Midbrain (tissue), 1 donor: ENCODE results near the gene SCIN.
"Not testable (repeated sequence)": the region's sequence is repeated elsewhere in the genome, so short reads cannot be mapped to it uniquely, and the experiment has no call there.

Source experiments
- DNase-seq: peaks from one replicate; lab custom pipeline; 2025; lab: John Stamatoyannopoulos, UW

The SCIN gene

DNA sequence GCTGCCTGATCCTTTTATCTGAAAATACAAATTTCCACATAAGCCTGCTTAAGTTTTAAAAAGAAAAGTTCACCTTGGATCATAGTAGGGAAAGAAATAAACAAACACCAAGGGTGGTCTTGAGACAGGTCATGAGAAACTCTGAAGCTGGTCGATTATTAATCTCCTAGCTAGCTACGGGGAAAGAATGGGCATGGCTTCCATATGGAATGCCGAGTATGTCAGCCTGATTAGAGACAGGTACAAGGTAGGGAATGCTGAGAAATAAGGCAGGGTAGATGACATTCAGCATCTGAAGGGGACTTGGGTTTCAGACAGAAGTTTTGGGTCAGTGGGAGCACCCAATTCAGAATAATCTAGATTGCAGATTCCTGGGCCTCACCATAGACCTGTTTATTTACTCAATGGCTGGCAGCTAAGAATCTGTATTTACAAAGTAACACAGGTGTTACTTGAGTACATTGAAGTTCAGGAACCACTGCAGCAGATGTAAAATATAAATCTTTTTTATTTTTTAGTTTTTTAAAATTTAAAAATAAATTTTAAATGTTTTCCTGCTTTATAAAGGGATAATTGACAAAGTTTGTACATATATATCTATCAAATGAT lies 49.0 kb downstream of the SCIN start:
- DNase-seq = no peak

DNA sequence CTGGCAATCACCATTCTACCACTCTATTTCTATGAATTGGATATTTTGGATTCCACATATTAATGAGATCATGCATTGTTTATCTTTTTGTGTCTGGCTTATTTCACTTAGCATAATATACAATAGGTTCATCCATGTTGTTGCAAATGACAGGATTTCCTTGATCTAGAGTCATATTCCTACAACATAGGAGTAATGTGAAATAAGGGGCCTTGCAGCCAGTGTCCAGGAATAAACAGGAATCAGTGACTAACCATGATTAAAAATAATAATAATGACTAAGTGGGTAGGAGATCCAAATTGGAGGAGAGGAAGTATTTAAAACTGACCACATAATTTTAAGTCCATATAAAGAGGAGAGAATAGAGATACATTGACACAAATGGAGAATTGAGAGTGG lies 49.9 kb downstream of the SCIN start:
- no peak for DNase-seq

DNA sequence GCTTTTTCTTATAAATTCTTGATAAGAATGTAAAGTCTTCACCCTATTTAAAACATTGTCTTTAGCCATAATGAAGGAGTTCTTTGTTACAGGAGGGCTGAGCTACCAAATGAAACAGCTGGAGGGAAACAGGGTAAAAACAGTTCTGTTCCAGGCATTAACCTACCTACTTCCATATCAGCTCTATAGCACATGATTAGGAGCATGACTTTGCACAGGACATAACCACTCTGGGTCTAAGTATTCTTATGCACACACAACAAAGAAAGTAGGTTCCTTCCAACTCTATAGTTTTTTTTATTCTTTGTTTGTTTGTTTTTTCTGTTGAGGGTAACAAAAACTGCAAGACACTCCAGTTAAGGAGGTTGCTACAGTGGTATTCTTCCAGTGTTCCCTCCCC lies 52.7 kb downstream of the SCIN start:
- DNase-seq = no peak

DNA sequence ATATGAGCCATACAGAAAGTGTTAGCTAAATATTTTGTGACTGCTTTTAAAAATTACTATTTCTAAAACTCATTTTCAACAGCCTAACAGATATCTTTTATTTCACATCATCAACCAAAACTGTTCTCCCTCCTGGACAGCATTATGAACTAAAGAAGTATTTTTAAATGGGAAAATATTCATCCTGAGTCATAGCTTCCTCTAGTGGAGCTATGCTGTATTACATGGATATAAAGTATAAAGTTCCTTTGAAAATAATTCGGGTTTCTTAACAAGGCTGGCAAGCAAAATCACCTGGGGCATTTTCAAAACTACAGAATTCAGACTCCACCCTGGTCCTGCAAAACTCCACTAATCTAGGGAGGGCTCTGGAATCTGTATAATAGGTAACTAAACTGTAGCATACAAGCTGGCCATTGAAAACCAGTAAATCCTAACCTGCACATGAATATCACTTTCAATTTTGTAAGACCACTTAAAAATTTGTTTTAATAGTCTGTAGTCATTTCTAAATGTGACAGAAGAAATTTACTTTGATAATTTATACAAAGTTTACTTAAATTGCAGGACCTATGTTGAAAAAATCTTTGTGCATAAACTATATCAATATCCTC lies 53.5 kb downstream of the SCIN start:
- DNase-seq = no peak

DNA sequence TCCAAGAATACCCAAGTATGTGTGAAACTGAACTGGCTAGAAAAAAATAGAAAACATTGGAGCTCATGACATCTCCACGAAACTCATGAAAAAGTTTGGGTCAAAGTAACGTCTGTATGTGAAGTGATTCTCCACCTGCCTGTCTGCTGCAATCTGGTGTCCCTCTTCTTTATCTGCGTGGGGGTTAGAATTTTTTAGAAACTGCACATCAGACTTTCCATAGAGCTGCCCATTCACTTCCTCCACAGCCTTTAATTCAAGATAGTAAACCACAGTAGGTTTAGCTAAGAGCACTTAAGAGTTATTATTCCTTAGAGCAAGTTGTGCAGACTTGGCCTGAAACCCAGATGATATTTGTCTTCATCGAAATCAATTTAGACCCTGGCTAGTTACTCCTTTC lies 55.3 kb downstream of the SCIN start:
- no peak for DNase-seq

DNA sequence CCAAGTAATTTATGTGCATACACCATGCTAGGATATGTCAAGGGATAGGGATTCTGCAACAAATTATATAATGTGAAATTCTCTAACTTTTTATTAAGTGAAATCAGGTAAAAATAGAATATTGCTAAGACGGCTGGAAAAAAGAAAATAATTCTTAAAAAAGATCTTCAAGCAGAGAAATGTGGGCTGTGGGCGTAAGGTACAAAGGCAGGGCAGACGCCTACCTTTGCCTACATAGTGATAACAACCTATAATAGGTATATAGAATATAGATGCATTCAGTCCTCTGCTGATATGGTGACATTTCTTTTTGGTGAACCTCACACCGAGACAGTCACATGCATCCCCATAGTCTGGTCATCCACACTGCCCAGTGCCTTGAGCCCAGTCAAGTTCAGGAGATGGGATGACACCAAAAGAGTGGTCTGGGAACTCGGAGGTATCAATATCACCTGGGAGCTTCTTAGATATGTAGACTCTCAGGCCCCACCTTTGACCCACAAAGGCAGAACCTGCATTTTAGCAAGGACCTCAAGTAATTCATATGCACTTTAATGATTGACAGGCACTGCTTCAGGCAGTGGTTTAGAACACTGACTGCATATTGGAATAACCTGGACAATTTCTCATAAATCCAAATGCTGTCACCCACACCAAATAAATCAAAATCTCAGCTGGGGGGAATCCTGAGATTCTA lies 59.4 kb downstream of the SCIN start:
- no peak for DNase-seq

DNA sequence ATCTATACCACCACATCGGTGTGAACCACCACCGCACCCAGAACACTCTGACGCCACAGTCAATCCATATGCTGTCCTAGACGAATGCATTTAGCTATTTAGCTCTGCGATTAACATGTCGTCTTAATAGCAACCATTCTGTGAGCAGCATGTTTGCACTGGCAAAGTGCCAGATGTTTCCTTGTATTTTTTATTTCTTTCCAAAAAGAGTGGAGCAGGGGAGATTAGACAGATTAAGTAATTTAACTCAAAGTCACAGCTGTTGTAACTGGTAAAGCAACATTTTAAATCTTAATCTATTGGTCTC lies 59.9 kb downstream of the SCIN start:
- DNase-seq = no peak

DNA sequence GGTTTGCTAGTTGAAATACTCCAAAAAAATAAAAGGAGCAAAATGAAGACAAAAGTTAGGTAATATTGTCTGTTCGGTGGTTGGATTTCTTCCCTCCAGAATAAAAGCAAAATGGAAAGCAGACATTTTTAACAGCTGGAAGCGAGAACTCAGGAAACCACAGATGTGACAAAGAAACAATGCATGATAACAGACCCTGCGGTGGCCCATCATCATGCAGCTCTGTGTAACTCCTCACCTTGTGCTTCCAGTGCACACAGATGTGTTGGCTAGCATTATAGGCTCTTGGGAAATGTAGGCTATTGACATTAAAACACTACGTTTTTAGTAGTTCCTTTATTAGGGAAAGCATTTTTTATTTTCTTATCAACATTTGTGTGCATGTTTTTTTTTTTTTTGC lies 63.1 kb downstream of the SCIN start:
- no peak for DNase-seq

DNA sequence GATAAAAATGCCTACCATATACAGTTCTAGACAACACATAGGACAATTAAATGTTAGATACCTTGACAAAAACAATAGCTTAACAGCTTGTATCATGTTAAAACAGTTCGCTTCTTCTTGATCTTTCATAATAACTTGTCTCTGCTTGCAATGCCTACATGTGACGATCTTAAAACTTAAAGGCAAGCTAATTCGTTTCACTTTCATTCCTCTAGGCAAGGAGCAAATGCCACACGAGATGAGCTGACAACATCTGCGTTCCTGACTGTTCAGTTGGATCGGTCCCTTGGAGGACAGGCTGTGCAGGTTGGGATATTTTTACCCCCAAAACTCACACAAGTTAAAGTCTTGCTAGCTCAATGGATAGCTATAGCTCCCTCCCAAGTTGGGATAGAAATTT lies 65.3 kb downstream of the SCIN start:
- DNase-seq = no peak

DNA sequence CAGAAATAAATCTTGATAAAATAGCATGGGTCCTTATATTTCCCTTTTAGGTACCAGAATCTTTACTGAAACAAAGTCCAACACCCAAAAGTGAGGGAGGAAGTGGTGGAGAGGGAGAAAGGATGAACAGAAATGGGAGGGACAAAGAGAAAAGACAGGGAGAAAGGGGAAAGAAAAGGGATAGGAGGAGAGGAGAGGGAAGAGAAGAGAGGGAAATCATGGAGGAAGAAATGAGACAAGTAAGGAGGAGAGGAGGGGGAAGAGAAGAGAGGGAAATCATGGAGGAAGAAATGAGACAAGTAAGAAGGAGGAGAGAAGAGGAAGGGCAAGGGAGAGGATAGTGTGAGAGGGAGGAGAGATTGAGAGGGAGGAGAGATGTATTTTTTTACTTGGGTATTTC lies 66.8 kb downstream of the SCIN start:
- DNase-seq = no peak

DNA sequence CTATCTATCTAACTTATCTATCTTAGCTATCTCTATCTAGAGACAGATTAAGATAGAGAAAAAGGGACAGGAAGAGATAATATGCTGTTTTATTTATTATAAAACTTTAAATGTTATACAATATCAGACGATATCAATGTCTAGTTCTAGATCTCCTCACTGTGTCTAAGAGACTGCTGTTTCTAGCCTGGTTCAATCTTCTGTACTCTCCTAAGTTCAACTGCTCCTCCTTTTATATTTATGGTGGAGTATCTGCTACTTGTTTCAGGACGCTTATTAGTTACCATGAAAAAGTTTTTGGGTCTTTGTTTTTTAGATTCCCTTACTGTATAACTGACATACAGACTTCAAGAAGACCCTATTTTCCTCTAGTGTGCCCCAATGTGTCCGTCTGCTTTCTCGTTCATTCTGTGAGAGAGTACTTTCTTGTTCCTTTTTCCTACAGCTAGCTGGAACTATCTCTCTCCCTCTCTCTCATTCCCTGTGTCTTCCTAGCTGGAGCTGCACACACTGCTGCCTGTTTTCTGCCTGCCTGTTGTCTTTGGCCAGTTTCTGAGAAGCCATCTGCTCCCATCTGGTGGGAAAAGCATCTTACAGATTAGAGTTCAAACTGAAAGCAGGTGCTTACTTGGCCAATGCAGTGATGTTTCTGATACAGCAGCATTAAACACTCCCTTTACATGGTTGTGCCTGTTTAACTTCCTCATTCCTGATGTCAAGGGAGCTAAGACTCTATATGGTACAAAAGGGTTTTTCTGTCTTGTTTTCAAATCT lies 67.5 kb downstream of the SCIN start:
- DNase-seq = no peak

DNA sequence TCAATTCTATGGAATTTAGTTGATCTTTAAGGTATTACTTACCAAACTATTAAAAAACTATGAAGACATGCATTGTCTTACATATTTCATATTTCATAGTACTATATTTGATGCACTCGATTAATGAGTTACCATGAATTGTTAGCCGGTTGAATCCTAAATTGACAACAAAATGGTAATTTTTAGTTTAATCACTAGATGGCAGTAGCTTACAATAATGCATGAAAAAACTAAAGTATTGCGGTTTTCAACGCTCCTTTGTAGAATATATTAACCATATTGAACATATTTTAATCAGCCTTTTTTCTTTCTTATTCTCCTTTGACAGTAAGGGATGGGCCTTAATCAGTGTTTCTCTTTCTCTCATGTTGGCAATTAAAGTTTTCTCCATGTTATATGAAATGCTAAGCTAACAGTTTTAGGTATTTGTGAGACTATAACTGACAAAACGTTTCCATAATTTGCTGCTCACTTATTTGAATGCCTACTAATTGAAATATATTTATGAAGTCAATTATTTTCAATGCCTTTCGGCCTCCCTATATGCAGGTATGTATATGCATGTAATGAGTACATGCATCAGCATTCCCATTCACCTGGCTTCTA lies 68.4 kb downstream of the SCIN start:
- DNase-seq = peak; percentile 36

DNA sequence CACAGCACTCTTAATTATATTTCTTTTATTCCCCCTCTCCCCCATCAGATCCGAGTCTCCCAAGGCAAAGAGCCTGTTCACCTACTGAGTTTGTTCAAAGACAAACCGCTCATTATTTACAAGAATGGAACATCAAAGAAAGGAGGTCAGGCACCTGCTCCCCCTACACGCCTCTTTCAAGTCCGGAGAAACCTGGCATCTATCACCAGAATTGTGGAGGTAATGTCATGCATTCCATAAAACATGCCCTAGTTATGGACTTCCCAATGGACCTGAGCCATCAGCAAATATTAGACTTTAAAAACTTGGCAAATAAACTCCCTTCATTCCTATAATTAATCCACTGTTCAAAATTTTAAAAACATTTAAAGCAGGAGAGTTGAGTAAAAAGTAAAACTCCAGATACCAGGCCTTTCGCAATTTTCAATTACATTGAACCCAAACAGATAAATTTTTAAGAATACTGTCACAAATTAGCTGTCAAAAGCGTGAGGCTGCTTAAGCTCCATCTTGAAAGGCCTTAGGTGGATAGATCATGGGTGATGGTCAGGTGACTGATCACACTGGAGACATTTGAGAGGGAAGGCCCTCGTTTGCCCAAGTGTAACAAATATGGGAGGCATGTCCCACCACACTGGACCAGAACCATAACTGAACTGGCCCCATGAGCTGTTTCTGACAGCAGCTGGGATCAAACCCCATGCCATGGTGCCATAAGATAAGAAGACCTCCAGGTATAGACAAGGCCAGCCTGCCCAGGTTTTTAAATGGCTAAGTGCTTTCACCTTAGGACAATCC lies 70.0 kb downstream of the SCIN start:
- DNase-seq = no peak

DNA sequence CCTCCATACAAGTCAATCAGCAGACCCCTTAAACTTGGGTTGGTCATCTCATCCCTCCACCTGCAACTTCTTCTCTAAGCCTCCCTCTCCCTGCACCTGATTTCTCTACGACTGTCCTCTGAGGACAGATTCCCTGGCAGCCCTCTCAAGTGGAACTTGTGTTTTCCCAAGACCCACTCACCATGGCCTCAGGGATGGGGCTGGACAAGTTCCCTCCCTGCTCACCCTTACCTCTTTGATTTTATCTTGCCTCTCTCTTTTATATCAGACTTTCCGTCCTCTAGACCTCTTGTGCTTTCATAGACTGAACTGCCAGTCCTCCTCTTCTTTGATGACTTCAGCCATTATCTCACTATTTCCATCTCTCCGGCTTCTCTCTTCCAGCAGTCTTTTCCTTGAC lies 70.7 kb downstream of the SCIN start:
- no peak for DNase-seq

DNA sequence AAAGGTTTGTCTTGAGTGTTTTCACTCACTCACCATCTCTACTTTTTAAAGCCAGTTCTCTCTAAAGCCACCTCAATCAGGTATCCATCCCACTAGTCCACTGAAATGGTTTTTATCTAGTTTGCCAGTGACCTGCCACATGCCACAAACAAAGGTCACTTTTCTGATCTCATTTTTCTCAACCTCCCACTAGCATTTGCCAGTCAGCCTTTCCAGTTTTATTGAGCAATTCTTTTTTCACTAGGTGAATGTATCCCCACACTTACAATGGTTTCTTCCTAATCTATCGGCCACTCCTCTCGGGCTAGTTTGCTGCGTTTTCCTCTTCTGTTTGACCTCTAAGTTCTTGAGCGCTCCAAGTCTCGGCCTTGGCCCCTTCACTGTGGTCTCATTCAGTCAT lies 72.0 kb downstream of the SCIN start:
- DNase-seq = no peak

DNA sequence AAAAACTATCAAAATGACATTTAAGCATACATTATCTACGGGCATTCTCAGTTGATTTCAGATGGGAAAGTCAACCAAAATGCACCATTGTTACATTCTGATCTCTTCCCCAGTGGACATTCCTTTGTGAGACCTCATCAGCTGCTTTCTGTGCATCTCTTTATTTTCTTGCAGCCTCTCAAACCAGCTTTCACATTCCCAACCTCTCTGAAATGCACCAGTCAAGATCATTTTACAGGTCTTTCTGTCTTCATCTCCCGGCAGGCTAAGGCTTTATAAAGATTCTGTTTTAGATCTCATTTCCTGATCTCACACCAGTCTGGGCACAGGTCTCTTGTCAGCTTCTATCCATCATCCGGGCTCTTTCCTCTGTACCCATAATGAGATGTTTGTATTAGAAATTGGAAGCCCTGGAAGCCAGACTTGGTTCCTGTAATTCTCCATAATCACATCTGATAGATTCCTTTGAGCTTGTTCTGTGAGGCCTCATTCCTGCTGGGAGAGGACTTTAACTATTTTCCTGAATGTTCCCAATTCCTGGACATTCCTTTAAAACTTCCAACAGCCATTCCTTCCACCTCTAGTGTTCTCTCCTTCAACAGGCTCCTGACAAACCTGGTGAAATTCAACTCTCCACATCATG lies 72.6 kb downstream of the SCIN start:
- no peak for DNase-seq

DNA sequence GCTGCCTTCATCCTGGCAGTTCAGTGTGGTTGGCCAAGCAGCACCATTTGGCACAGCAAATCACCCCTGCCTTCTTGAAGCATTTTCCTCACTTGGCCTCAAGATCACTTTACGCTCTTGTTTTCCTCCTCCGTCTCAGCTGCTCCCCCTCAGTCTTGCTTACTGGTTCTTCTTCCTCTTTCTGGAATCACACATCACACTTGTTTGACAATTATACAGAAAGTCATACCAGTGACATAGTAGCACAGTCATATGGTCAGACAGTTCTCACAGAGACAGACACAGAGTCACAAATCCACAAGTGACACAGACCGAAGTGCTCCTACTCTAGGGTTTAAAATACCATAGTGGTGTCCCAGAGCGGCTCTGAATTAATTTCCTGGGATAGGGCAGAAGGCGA lies 73.1 kb downstream of the SCIN start:
- no peak for DNase-seq

DNA sequence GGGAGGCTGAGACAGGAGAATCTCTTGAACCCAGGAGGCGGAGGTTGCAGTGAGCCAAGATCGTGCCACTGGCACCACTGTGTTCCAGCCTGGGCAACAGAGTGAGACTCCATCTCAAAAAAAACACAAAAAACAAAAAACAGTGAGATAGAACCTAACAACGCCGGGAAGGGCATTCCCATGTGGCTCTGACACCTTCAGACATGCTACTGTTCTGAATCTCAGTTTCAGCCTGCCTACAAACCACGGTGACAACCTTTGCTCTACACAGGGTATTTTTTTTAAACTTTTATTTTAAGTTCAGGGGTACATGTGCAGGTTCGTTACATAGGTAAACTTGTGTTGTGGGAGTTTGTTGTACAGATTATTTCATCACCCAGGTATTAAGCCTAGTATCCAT lies 74.7 kb downstream of the SCIN start:
- DNase-seq = not testable (repeated sequence)

DNA sequence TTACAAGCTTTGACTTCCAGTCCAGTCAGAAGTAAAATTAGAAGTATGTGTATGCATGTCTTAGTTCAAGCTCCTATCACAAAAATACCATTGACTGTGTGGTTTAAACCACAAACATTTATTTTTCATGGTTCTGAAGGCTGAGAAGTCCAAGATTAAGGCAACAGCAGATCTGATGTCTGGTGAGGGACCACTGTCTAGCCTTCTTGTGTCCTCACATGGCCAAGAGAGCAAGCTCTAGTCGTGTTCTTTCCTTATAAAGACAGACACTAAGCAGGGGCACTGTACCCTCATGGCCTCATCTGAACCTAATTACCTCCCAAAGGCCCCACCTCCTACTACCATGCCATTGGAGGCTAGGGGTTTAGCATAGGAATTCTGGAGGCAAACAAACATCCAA lies 75.6 kb downstream of the SCIN start:
- DNase-seq = no peak

DNA sequence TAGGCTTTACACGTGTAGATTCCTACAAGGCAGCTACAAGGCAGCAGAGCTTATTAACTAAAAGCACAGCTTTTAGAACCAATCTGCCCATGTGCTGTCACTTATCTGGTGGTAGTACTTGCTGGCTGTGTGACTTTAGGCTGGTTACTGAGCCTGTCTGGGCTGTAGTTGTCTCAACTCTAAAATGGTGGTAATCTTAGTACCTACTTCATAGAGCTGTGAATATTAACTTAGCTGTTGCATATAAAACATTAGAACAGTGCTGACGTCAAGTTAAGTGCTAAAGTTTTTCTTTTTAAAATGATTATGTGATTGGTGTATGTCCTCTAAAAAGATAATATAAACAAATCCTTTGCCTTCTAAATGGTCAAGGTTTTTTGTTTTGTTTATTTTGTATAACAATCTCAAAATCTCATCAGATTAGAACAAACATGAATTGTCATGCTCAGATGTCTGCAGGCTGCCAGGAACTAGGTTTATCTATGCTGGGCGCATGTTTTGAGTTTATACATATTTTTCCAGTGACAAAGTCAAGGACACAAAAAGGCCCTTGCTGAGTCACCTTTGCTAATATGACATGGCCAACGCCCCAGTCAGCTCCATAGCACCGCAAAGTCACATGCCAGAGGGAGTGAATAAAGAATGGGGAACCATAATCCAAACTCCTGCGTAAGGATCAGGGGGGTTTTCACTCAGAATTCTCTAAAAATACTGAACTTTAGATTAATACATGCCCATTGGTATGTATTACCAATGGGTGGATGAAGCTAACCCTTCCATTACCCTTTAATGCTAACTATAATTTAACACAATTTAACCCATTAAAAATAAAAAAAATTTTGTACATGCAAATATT lies 77.1 kb downstream of the SCIN start:
- no peak for DNase-seq
